GM21786 (cell line): ENCODE measurements around the gene IRX6.

ENCODE experiments used
- ATAC-seq: cut with Tn5 transposase; IDR thresholded peaks from one replicate; pipeline ENCODE4 v1.9.1; 2021; ENCODE audit not compliant: unreplicated experiment

The IRX6 gene

GRCh38 chr16:55364811-55365210 is 40.8 kb downstream of the IRX6 start:
- ATAC-seq, result no peak

GRCh38 chr16:55367301-55367811 is 43.4 kb downstream of the IRX6 start:
- ATAC-seq, result no peak

GRCh38 chr16:55367866-55368603 is 44.0 kb downstream of the IRX6 start:
- ATAC-seq, result no peak

- ATAC-seq, result no peak
Measured at GRCh38 chr16:55369151-55369550, 45.1 kb downstream of the IRX6 start.

GRCh38 chr16:55370762-55371482 is 46.9 kb downstream of the IRX6 start:
- no peak for ATAC-seq

GRCh38 chr16:55372792-55373488 is 48.9 kb downstream of the IRX6 start:
- no peak for ATAC-seq

GRCh38 chr16:55373489-55373832 is 49.5 kb downstream of the IRX6 start:
- no peak for ATAC-seq

- no peak for ATAC-seq
Measured at GRCh38 chr16:55376045-55376444, 52.0 kb downstream of the IRX6 start.

GRCh38 chr16:55376567-55377167 is 52.7 kb downstream of the IRX6 start:
- ATAC-seq, result no peak

GRCh38 chr16:55377840-55378239 is 53.8 kb downstream of the IRX6 start:
- ATAC-seq, result no peak

- ATAC-seq, result no peak
Measured at GRCh38 chr16:55378616-55379015, 54.6 kb downstream of the IRX6 start.

- ATAC-seq, result no peak
Measured at GRCh38 chr16:55379371-55379770, 55.4 kb downstream of the IRX6 start.

GRCh38 chr16:55379876-55380390 is 55.9 kb downstream of the IRX6 start:
- ATAC-seq, result no peak
